Endothelial cell of umbilical vein (primary cell): Measurements from ENCODE around the gene TENT4A. TPM values are rescaled to one million over a fixed set of nuclear protein-coding genes. Genes with fewer than 3 reads are reported as not detected.

Experiments used
- BruUV-seq: library from RNA; stranded (reverse); fragments of 400-500 nt; replicated peaks from 2 replicates; lab custom pipeline; 2021; lab: Mats Ljungman, UMichigan
- CTCF ChIA-PET: fragments of 300-600, 350-600 bp; sonication (Branson Sonifier 250); formaldehyde crosslinking; loops from one replicate; lab custom pipeline; 2021; ENCODE audit warnings: antibody characterized with exemption, inconsistent platforms; lab: Charles Lee
- POLR2A ChIA-PET: fragments of 300-600, 350-600 bp; sonication (Branson Sonifier 250); formaldehyde crosslinking; loops from one replicate; lab custom pipeline; 2021; ENCODE audit warnings: antibody characterized with exemption, inconsistent platforms; lab: Charles Lee
- DNase-seq: peaks from one replicate; pipeline ENCODE4 v3.0.0-alpha.2; 2011; ENCODE audit warnings: low read depth, low spot score
- FAIRE-seq: peaks from 2 replicates; lab custom pipeline; 2011; peaks lifted over from hg19 to GRCh38; lab: Jason Lieb, UNC
- H2AFZ ChIP-seq: 2 replicates; pipeline ENCODE4 v1.6.0; 2012; ENCODE audit warnings: low read depth, low read length, control low read depth, inconsistent platforms
- H3K27ac ChIP-seq: 2 replicates; pipeline ENCODE4 v1.5.1; 2011; ENCODE audit warnings: low read depth, mild to moderate bottlenecking, control low read depth, low read length, moderate library complexity; ENCODE audit not compliant: insufficient read depth
- H3K27me3 ChIP-seq, 2 experiments: 2 replicates each; pipeline versions ENCODE4 v1.6.0 to v1.6.1; 2011; ENCODE audit warnings: low read length in 2 of 2, mixed read lengths in 1 of 2; ENCODE audit not compliant: control insufficient read depth in 2 of 2, insufficient read depth in 2 of 2
- H3K36me3 ChIP-seq, 2 experiments: 2 replicates in 1 of 2; 3 replicates in 1 of 2; pipeline ENCODE4 v1.5.1; 2011; ENCODE audit warnings: low read length in 2 of 2, mild to moderate bottlenecking in 1 of 2, moderate library complexity in 1 of 2; ENCODE audit not compliant: control insufficient read depth in 2 of 2, insufficient read depth in 2 of 2; ENCODE audit errors: extremely low read depth in 1 of 2
- H3K4me1 ChIP-seq: 3 replicates; pipeline ENCODE4 v1.5.1; 2011; ENCODE audit warnings: mild to moderate bottlenecking, low read length; ENCODE audit not compliant: control insufficient read depth, insufficient read depth; ENCODE audit errors: extremely low read depth
- H3K4me2 ChIP-seq: 2 replicates; pipeline ENCODE4 v1.6.1; 2011; ENCODE audit warnings: low read length, control low read depth, mixed read lengths; ENCODE audit not compliant: insufficient read depth
- H3K4me3 ChIP-seq, 3 experiments: fragments of 200-600 bp in 1 of 3; sonication (generic), shearing (Covaris generic) in 1 of 3; replicated peaks in 1 of 3; 2 replicates each; pipeline ENCODE4 v1.5.1; 2011 to 2016; ENCODE audit warnings: control low read depth in 3 of 3, low read length in 3 of 3, mild to moderate bottlenecking in 2 of 3, inconsistent platforms in 1 of 3, low read depth in 1 of 3, moderate library complexity in 1 of 3; ENCODE audit not compliant: insufficient read depth in 1 of 3
- H3K79me2 ChIP-seq: 2 replicates; pipeline ENCODE4 v1.6.0; 2012; ENCODE audit warnings: low read length, inconsistent platforms; ENCODE audit not compliant: control insufficient read depth, insufficient read depth
- H3K9ac ChIP-seq: replicated peaks from 2 replicates; pipeline ENCODE3; 2011; ENCODE audit warnings: low read length, control low read depth; ENCODE audit not compliant: insufficient read depth; ENCODE audit errors: extremely low read depth
- H3K9me1 ChIP-seq: replicated peaks from 3 replicates; pipeline ENCODE4 v1.6.0; 2011; ENCODE audit warnings: mild to moderate bottlenecking, low read length; ENCODE audit not compliant: control insufficient read depth, insufficient read depth; ENCODE audit errors: extremely low read depth
- H3K9me3 ChIP-seq: replicated peaks from 2 replicates; pipeline ENCODE4 v1.5.1; 2012; ENCODE audit warnings: low read length, inconsistent platforms; ENCODE audit not compliant: control insufficient read depth, insufficient read depth
- H4K20me1 ChIP-seq: replicated peaks from 2 replicates; pipeline ENCODE3; 2011; ENCODE audit warnings: mild to moderate bottlenecking, low read length; ENCODE audit not compliant: control insufficient read depth, insufficient read depth; ENCODE audit errors: extremely low read depth
- CTCF ChIP-seq, 2 donors: IDR thresholded peaks; 1 replicate in 1 of 2; 2 replicates in 1 of 2; pipeline ENCODE4 v1.5.1; 2011; ENCODE audit warnings: low read length in 2 of 2, mild to moderate bottlenecking in 2 of 2, moderate library complexity in 2 of 2, control low read depth in 1 of 2, inconsistent platforms in 1 of 2, low read depth in 1 of 2; ENCODE audit not compliant: insufficient read depth in 1 of 2; ENCODE audit errors: extremely low read depth in 1 of 2
- EZH2 ChIP-seq: IDR thresholded peaks from 2 replicates; pipeline ENCODE4 v1.6.1; 2012; ENCODE audit warnings: borderline replicate concordance, low read depth, mild to moderate bottlenecking, moderate library complexity, low read length, inconsistent platforms; ENCODE audit not compliant: severe bottlenecking
- FOS ChIP-seq: IDR thresholded peaks from 2 replicates; pipeline ENCODE4 v1.6.1; 2011; ENCODE audit warnings: mild to moderate bottlenecking, low read length, moderate library complexity, borderline replicate concordance; ENCODE audit not compliant: insufficient read depth
- GATA2 ChIP-seq: IDR thresholded peaks from 2 replicates; pipeline ENCODE4 v1.7.0; 2011; ENCODE audit warnings: low read depth, mild to moderate bottlenecking, moderate library complexity, mixed read lengths, low read length; ENCODE audit not compliant: insufficient read length, insufficient read depth
- JUN ChIP-seq: IDR thresholded peaks from 2 replicates; pipeline ENCODE4 v1.6.1; 2011; ENCODE audit warnings: borderline replicate concordance, low read depth; ENCODE audit not compliant: insufficient read length, insufficient read depth
- MYC ChIP-seq: IDR thresholded peaks from one replicate; pipeline ENCODE4 v1.6.1; 2011; ENCODE audit warnings: mild to moderate bottlenecking, low read depth, low read length
- POLR2A ChIP-seq: IDR thresholded peaks from 2 replicates; pipeline ENCODE4 v1.6.1; 2012; ENCODE audit warnings: low read depth, mild to moderate bottlenecking, control low read depth, low read length
- POLR2AphosphoS5 ChIP-seq: IDR thresholded peaks from 2 replicates; pipeline ENCODE4 v1.6.1; 2012; ENCODE audit warnings: low read depth, mild to moderate bottlenecking, control low read depth, low read length, moderate library complexity; ENCODE audit not compliant: insufficient read depth
- dilution Hi-C: fragments of 300-500 bp; cut with MboI; formaldehyde crosslinking; loops from one replicate; pipeline ENCODE4 v1.15.0; 2019; ENCODE audit warnings: low sequenced_read_pairs; ENCODE audit not compliant: extremely low pct_ligation_motif_present
- intact Hi-C: fragments of 100-400 bp; cut with micrococcal nuclease; formaldehyde crosslinking; loops from one replicate; pipeline ENCODE4 v1.10.0; 2022
- polyA plus RNA-seq, 4 experiments: library from polyadenylated mRNA; depleted of rRNA in 3 of 4; stranded (reverse) in 3 of 4; unstranded in 1 of 4; fragments of >200 nt; gene quantifications; 2 replicates each; pipeline versions ENCODE4 v1.2.1 to v1.2.3, GENCODE V29; 2011 to 2012; ENCODE audit warnings: missing spikeins in 1 of 4
- total RNA-seq: library from RNA; stranded (reverse); gene quantifications from 2 replicates; pipeline ENCODE4 v1.2.3, GENCODE V29; 2021

TENT4A gene
- total and polyA plus RNA-seq, 2 donors (not counting 3 experiments of a cell fraction or from before 2014, with no cell fraction given), result 10.2 to 35.4 TPM

GRCh38 chr5:6801236-6801635, 88.0 kb downstream of the TENT4A start:
- no peak for TF ChIP-seq FOS
- no peak for TF ChIP-seq GATA2
- TF ChIP-seq JUN, result no peak
- TF ChIP-seq POLR2A, result no peak
- no peak for TF ChIP-seq POLR2AphosphoS5
- TF ChIP-seq MYC, result no peak
- TF ChIP-seq CTCF (IDR thresholded peaks at IDR 0.05; ENCODE audit: extremely low read depth in 1 of 2, insufficient read depth in 1 of 2, low read depth in 1 of 2, low read length in 2 of 2), result no peak
- TF ChIP-seq EZH2, result no peak
- no peaks in the 10 kb centered on the region for H3K9me3 ChIP-seq

More at GRCh38 chr5:6801236-6801635, 88.0 kb downstream of the TENT4A start:
- intact Hi-C loops (no loop called here), dilution Hi-C loops (no loop called here)
- Histone ChIP-seq H3K4me3 (no peak overlapping the region), H3K79me2 (no peaks in the 10 kb centered on the region), H3K9me1 (no peaks in the 10 kb centered on the region), H3K4me1 (no peaks in the 10 kb centered on the region), H3K4me2 (no peak overlapping the region), H3K27ac (no peak overlapping the region), H3K9ac (no peak overlapping the region), H3K27me3 (no peaks in the 10 kb centered on the region), H2AFZ (no peak overlapping the region), H3K36me3 (no peaks in the 10 kb centered on the region), H4K20me1 (no peaks in the 10 kb centered on the region)
- BruUV-seq, result no TSS peak
- DNase-seq (no peak), FAIRE-seq (no peak)
- CTCF ChIA-PET, result no interaction called here
- POLR2A ChIA-PET, result no interaction called here
